ENCODE results near the gene FNDC3B. TPM values are rescaled to one million over a fixed set of nuclear protein-coding genes. Genes with fewer than 3 reads are reported as not detected.

Gene FNDC3B
- total RNA-seq, 2 experiments from 2014 or later = 10.6 to 12.0 TPM

DNA sequence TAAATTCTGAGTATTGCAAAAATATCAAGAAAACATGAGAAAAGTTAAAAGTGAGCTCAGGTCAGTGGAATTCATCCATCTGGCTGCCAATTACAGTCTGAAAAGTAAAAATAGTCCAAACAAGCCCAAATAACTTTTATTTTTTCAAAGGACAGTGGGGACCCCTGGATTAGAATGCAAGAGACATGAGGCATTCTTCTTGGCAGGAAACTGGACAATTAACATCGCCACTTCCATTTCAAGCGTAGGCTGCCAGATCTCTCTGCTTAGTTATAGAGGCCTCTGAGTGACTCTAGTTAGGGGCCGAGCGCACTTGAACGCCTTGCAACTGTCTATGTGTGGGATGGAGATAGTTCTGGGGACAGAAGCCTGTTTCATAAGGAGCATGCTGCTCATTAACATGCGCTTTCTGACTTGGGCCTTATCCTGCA lies 219.7 kb downstream of the FNDC3B start:
- ATAC-seq = no peak
- Mint-ChIP-seq H3K4me3 (no peak overlapping the region), H3K9me3 (no peaks in the 10 kb centered on the region), H3K36me3 (ENCODE audit: low read depth) (peaks cover 6% of the 10 kb centered on the region), H3K4me1 (ENCODE audit: low read depth) (no peaks in the 10 kb centered on the region), H3K27me3 (no peaks in the 10 kb centered on the region), H3K27ac (no peak overlapping the region)
- DNase-seq = no peak
- intact Hi-C loops (cut with micrococcal nuclease) = no loop called here
- TF ChIP-seq, protein P1, sequence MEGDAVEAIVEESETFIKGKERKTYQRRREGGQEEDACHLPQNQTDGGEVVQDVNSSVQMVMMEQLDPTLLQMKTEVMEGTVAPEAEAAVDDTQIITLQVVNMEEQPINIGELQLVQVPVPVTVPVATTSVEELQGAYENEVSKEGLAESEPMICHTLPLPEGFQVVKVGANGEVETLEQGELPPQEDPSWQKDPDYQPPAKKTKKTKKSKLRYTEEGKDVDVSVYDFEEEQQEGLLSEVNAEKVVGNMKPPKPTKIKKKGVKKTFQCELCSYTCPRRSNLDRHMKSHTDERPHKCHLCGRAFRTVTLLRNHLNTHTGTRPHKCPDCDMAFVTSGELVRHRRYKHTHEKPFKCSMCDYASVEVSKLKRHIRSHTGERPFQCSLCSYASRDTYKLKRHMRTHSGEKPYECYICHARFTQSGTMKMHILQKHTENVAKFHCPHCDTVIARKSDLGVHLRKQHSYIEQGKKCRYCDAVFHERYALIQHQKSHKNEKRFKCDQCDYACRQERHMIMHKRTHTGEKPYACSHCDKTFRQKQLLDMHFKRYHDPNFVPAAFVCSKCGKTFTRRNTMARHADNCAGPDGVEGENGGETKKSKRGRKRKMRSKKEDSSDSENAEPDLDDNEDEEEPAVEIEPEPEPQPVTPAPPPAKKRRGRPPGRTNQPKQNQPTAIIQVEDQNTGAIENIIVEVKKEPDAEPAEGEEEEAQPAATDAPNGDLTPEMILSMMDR (IDR thresholded peaks at IDR 0.05) = no peak
- CTCF ChIA-PET = interaction anchor here (1.0 kb wide), 1 partner anchor 74 kb away, joined by 3 read pairs; no protein-coding TSS in a partner anchor
- POLR2A ChIA-PET = no interaction called here

DNA sequence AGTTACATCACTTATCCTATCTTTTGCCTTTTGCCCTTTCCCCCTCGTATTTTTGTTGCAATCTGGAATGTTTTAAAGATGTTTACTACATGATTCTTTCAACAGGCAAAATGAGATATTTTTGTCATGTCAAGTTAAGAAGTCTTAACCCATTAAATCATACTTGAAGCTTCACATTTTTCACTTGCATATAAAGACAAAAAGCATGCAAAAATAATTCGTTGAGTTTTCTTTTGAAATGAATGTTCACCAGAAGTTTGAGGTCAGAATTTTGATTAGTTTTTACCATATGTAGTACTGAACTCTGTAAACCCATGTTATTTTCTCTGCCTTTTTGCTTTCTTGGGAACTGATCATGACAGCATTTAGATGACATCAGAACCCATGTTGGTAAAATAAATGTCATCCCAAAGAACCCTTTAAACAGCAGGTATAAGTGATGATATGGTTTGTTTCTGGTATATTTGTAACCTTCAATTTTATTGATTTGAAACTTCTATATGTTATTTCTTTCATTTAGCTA lies 220.4 kb downstream of the FNDC3B start:
- no peak for DNase-seq
- H3K4me3 Mint-ChIP-seq = no peak overlapping the region
- ChIA-PET CTCF (interaction anchor here (1.0 to 1.3 kb wide), 2 partner anchors 22 to 73 kb away, joined by 3 read pairs; no protein-coding TSS in a partner anchor), POLR2A (no interaction called here)
- TF ChIP-seq, protein P1 (IDR thresholded peaks at IDR 0.05) = no peak
- no peak for ATAC-seq
- H3K27ac Mint-ChIP-seq = no peak overlapping the region
- no peaks in the 10 kb centered on the region for H3K4me1 Mint-ChIP-seq (ENCODE audit: low read depth)
- peaks cover 6% of the 10 kb centered on the region for H3K36me3 Mint-ChIP-seq (ENCODE audit: low read depth)
- no peaks in the 10 kb centered on the region for H3K27me3 Mint-ChIP-seq
- intact Hi-C loops (cut with micrococcal nuclease) = no loop called here
- no peaks in the 10 kb centered on the region for H3K9me3 Mint-ChIP-seq

DNA sequence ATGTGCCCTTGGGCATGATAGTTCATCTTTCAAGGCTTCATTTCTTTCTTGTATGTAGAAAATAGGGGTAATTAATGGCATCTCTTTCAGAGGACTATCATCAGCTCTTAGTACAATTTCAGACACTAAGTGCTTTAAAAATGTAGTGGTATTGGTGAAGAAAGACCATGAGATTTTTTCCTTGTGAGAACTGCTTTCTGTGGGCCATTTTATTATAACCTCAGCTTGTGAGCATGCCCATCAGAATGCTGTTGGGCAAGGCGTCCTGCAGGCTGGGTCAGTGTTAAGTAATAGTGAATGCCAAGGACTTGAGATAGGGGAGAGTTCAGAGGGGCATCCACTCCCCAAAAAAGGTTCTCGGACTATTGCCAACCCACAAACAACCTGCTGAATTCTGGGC lies 221.0 kb downstream of the FNDC3B start:
- TF ChIP-seq, protein P1 (IDR thresholded peaks at IDR 0.05) = no peak
- H3K36me3 Mint-ChIP-seq (ENCODE audit: low read depth) = peaks cover 4% of the 10 kb centered on the region
- H3K4me1 Mint-ChIP-seq (ENCODE audit: low read depth) = no peaks in the 10 kb centered on the region
- no peak for DNase-seq
- ChIA-PET POLR2A (no interaction called here), CTCF (interaction anchor here (1.3 to 1.5 kb wide), 2 partner anchors 22 to 40 kb away, joined by 3 read pairs; no protein-coding TSS in a partner anchor)
- ATAC-seq = no peak
- H3K4me3 Mint-ChIP-seq = no peak overlapping the region
- H3K9me3 Mint-ChIP-seq = no peaks in the 10 kb centered on the region
- no peak overlapping the region for H3K27ac Mint-ChIP-seq
- H3K27me3 Mint-ChIP-seq = no peaks in the 10 kb centered on the region
- intact Hi-C loops (cut with micrococcal nuclease) = no loop called here

DNA sequence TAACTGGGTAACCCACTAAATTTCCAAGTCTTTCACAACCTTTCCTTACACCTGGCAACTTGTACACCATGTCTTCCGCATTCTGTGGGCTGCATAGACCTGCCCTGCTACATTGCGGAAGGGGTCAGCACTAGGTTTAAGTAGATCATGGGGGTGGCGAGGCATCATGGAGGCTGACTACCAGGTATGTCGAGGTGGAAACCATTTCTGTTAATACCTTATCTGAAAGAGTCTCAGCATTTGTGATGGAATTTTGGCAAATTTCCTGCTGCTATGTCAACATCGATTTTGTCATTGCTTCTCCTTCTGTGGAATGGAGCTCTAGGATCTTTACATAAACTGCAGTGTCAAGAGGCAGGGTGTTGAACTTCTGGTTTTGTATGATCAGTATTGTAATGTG lies 221.7 kb downstream of the FNDC3B start:
- ATAC-seq (no peak), DNase-seq (no peak)
- intact Hi-C loops (cut with micrococcal nuclease) = no loop called here
- CTCF ChIA-PET = interaction anchor here (0.8 to 1.5 kb wide), 3 partner anchors 15 to 39 kb away, joined by 3 read pairs; no protein-coding TSS in a partner anchor
- H3K27ac Mint-ChIP-seq = no peak overlapping the region
- no peaks in the 10 kb centered on the region for H3K27me3 Mint-ChIP-seq
- POLR2A ChIA-PET = no interaction called here
- no peaks in the 10 kb centered on the region for H3K9me3 Mint-ChIP-seq
- TF ChIP-seq, protein P1 (IDR thresholded peaks at IDR 0.05) = no peak
- H3K4me3 Mint-ChIP-seq = no peak overlapping the region
- no peaks in the 10 kb centered on the region for H3K4me1 Mint-ChIP-seq (ENCODE audit: low read depth)
- peaks cover 4% of the 10 kb centered on the region for H3K36me3 Mint-ChIP-seq (ENCODE audit: low read depth)

DNA sequence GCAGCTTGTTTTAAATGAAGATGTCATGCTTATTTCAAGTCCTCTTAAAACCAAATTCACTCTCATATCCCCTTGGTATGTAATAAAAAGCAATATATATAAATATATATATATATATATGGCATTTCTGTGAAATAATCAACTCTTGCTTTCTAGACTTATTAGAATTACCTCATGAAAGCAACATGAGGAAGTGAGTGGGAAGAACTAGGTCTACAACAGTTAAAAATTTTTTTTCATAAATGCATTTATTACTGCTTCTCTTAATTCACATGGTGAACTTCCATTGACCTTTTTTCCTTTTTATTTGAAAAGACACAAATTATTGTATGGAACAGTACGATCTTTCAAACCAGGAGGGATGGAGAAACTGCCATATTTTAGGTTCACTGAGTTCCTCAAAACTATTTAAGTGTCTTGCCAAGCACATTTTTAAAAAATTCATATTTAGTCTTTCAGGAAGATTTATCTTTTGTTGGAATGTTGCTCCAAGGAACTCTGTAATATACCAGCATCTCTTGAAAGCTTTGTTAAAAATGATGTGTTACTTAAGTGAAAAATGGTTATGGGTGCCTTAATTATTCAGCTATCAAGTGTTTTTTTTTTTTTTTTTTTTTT lies 223.7 kb downstream of the FNDC3B start:
- TF ChIP-seq, protein P1 (IDR thresholded peaks at IDR 0.05) = no peak
- Mint-ChIP-seq H3K36me3 (ENCODE audit: low read depth) (peaks cover 4% of the 10 kb centered on the region), H3K27ac (no peak overlapping the region), H3K4me1 (ENCODE audit: low read depth) (no peaks in the 10 kb centered on the region), H3K4me3 (no peak overlapping the region), H3K27me3 (no peaks in the 10 kb centered on the region), H3K9me3 (no peaks in the 10 kb centered on the region)
- DNase-seq (no peak), ATAC-seq (no peak)
- ChIA-PET POLR2A (interaction anchor here (0.7 kb wide), 1 partner anchor 421 kb away, joined by 4 read pairs; no protein-coding TSS in a partner anchor), CTCF (no interaction called here)
- intact Hi-C loops (cut with micrococcal nuclease) = no loop called here

Data from activated CD8-positive, alpha-beta T cell treated with anti-CD3 and anti-CD28 coated beads for 36 hours (primary cell).